ACHN (cell line): Measurements from ENCODE around the gene TMEM219.
"Not testable (repeated sequence)": the region's sequence is repeated elsewhere in the genome, so short reads cannot be mapped to it uniquely, and the experiment has no call there.

Source experiments
- DNase-seq: peaks from one replicate; pipeline ENCODE4 v3.0.0-alpha.2; 2015
- in situ Hi-C: cut with HindIII; loops from 2 replicates; pipeline ENCODE4 v1.10.0; 2017; ENCODE audit warnings: low sequenced_read_pairs, low pct_ligation_motif_present, low pct_unique_long_range_greater_than_20kb

TMEM219 gene, protein sequence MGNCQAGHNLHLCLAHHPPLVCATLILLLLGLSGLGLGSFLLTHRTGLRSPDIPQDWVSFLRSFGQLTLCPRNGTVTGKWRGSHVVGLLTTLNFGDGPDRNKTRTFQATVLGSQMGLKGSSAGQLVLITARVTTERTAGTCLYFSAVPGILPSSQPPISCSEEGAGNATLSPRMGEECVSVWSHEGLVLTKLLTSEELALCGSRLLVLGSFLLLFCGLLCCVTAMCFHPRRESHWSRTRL

GRCh38 chr16:29961479-29962343 lies at the start of gene TMEM219:
Gene TMEM219, plus strand, starts transcription at chr16:29962079. Its CDS starts 1,065 bp downstream, at chr16:29963144.
- in situ Hi-C loops: no loop called here

DNA sequence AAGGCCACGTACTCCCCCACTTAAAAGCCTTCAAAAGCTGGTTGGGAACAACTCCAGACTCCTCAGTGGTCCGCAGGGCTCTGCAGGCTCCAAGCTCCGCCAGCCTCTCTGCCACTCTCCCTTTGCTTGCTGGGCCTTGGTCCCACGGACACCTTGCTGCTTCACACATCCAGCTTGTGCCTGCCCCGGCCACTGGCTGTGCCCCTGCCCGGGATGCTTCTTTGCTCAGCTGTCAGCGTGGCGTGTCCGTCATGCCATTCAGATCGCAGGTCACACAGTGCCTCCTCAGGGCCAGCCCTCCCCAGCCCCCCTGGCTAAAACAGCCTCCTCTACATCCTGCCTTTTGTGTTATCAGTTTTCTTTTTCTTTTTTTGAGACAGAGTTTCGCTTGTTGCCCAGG lies 49.8 kb upstream of the TMEM219 start:
- DNase-seq: no peak
- in situ Hi-C loops: no loop called here

More at GRCh38 chr16:29961479-29962343, at the start of gene TMEM219:
- peak; percentile 95 for DNase-seq

DNA sequence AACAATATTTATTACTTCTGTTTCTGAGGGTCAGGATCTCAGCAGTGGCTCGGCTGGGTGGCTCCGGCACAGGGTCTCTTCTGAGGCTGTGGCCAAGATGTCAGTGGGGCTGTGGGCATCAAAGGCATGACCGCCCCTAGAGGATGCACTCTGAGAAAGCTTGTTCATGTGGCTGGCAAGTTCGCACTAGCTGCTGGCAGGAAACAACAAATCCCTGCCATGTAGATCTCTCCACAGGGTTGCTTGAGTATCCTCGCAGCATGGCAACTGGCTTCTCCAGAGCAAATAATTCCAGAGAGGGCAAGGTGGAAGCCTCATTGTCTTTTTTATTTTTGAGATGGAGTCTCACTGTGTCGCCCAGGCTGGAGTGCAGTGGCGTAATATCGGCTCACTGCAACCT lies 48.4 kb upstream of the TMEM219 start:
- no peak for DNase-seq
- in situ Hi-C loops: no loop called here

GRCh38 chr16:29915590-29916247 lies 46.2 kb upstream of the TMEM219 start:
- peak; percentile 43 for DNase-seq
- in situ Hi-C loops: no loop called here

DNA sequence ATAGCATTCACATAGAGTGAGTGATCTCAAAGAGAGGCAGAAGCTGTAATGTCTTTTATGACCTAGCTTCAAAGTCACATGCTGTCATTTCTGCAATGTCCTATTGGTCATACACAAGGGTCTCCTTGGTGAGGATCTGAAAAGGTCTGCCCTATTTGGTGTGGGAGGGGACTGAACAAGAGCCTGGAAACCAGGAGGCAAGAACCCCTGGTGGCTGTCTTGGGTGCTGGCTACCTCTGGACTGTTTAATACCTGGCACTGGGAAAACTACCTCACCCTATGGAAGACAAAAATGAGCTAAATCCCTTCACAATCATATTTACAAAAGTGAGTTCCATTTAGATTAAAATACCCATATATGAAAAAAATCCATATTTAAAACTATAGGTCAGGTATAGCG lies 44.9 kb upstream of the TMEM219 start:
- in situ Hi-C loops: no loop called here
- no peak for DNase-seq

GRCh38 chr16:29920288-29921033 lies 41.4 kb upstream of the TMEM219 start:
- in situ Hi-C loops: no loop called here
- DNase-seq: no peak

GRCh38 chr16:29921034-29921385 lies 40.9 kb upstream of the TMEM219 start:
- in situ Hi-C loops: no loop called here
- DNase-seq: no peak

DNA sequence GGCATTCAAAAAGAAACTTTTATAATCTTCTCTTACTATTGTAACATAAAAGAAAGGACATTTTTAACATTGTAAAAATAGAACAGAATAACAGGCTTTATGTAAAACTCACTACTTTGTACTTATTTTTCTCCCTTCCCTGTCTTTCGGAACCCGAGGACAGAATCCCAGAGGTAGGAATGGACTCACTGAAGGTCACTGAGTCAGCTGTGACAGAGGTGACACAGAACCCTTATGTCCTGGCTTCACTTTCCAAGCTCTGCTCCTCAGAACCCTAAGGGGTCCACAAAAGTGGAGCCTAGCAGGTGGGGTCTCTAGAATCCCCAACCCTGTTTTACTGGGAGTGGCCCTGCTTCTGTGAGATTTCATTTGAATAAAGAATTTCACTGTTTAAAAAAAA lies 39.6 kb upstream of the TMEM219 start:
- no peak for DNase-seq
- in situ Hi-C loops: no loop called here

- DNase-seq: no peak
- in situ Hi-C loops: no loop called here
Measured at GRCh38 chr16:29922986-29923501, 38.8 kb upstream of the TMEM219 start.

DNA sequence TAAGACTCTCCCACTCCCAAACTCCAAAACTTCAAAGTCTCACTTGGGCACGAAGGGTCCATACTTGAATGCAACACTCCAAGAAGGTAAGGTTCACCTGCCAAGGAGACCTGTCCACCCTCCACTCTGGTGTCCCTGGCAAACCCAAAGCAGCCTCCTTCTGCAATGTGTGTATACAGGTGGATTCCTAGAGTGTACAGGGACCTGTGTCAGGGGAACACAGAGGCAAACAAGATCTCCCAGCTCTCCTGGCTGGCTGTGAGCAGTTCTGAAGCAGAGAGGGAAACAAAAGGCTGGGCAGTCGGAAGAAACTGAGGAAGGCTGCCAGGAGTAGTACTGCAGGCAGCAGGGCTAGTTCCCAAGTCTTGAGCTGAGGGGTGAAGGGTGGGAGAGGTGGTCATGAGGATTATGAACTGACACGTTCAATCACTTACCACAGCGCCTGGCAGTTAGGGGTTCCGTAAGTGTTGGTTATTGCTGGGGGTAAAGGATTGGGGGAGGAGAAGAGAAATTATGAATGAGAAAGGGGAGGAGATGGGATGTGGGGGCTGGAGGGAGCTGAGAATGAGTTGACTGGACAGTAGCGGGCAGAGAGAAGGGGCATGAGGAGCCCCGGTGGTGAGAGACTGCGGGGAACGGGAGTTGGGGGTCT lies 36.6 kb upstream of the TMEM219 start:
- in situ Hi-C loops: no loop called here
- no peak for DNase-seq

DNA sequence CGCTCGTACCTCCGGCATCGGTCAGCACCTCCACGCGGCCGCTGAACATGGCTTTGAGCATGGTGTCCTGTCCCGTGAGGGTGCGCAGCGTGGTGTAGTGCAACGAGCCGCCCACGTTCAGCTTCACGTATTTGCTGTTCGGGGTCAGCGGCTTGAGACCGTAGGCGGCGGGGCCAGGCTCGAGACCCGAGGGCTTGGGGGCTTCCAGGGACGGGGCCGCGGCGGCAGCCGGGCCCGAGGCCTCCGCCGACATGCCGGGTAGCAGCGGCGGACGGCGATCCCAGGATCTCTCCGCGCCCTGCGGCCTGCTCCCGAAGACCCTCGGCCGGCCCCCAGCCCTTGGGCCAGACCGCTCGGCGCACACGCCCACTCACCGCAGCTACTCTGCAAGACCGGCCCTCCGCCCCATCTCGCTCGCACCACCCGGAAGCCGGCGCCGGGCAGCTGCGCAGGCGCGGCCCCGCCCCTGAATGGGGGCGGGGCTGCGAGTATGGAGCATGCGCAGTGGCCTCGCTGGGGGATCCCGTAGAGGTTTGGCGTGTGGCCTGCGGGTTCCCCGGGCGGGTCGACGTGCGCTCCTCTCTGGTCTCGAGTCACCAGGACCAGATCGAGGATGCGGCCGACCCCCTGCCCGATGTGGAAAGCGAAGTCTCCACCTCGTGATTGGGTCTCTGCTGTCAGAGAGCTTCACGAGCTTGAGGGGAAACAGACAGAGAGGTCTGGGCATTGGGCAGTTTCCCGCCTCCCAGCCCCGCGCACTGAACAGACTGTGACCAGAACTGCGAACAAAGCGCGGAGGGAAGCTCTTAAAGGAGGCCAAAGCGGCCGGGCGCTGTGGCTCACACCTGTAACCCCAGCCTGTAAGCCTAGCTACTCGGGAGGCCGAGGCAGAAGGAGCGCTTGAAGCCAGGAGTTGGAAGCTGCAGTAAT lies 35.8 kb upstream of the TMEM219 start, which contains the start of gene KCTD13:
Gene KCTD13 (minus strand): TSS at position 446 of the 930 bp plus-strand sequence. CDS start 193 bp downstream, at position 253.
- in situ Hi-C loops: no loop called here
- DNase-seq: peak; percentile 86

DNA sequence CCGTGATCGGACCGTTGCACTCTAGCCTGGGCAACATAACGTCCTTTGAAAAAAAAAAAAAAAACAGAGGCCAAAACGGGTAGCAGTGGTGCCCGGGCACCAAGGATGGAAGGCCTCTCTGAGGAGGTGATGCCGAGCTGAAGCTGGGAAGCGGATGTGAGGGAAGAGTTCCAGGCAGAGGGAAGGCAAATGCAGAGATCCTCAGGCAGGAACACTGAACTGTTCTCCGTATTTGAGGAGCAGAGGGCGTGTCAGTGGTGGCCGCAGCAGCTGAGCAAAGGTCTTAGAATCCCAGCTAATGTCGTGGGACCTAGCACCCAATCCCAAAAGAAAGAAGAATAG lies 35.2 kb upstream of the TMEM219 start:
- peak; percentile 40 for DNase-seq
- in situ Hi-C loops: no loop called here

DNA sequence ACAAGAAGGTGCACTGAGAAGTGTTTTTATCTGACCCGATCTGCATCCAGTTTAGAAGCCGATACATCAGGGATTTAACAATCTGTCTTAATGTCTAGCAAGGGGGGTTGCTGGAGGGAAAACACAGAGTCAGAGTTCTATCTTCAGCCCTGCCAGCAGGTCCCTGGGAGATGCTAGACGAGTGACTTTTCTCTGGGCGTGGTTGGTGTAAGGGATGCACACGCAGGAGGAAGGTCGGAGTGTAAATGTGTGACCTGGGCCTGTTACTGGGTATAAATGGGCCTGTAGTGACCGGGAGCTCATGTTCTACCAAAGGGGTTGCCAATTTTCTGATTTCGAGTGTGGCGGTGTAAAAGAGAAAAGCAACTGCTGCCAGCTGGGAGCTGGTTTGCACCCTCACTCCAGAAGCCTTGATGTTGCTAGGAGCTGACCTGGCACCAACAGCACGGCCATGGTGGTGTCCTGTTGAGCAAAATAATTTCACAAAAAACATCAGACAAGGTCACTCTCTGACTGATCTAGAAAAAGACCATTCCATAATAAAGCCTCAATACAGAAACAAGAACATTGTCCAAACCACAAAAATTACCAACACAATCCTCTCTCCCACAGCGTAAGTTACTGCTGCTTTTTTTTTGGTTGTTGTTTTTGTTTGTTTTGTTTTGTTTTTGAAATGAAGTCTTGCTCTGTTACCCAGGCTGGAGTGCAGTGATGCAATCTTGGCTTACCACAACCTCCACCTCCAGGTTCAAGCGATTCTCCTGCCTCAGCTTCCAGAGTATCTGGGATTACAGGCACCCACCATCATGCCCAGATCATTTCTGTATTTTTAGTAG lies 34.6 kb upstream of the TMEM219 start:
- DNase-seq: no peak
- in situ Hi-C loops: no loop called here

DNA sequence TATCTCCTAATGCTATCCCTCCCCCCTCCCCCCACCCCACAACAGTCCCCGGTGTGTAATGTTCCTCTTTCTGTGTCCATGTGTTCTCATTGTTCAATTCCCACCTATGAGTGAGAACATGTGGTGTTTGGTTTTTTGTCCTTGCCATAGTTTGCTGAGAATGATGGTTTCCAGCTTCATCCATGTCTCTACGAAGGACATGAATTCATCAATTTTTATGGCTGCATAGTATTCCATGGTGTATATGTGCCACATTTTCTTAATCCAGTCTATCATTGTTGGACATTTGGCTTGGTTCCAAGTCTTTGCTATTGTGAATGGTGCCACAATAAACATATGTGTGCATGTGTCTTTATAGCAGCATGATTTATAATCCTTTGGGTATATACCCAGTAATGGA lies 30.1 kb upstream of the TMEM219 start:
- DNase-seq, in situ Hi-C loops: not testable (repeated sequence)

DNA sequence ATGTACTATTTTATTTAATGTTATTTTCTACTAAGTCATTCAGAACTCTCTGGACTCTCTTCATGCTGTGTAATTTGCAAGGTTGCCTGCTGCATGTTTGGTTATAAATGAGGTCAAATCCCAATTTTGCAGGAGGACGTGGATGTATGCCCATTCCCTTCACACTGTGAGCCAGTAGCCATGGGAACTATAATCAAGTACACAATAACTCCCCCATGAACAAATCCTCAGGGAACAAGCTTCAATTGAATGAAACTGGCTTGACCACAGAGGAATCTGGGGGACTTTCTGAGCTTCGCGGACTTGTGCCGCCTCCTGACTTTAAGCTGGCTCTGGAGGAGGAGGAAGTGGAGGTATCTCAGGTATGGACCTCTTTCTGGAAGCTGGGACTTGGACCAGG lies 21.2 kb upstream of the TMEM219 start:
- no peak for DNase-seq

More for the DNA sequence above, 21.2 kb upstream of the TMEM219 start:
- in situ Hi-C loops: no loop called here
